GM10248 (cell line): ENCODE measurements around the gene YPEL4.

ENCODE experiments used
- CTCF ChIA-PET: fragments of 300-600 bp; sonication (Branson Sonifier 250); formaldehyde crosslinking; extraction: SDS; loops from one replicate; lab custom pipeline; 2021; ENCODE audit warnings: antibody characterized with exemption; lab: Yijun Ruan, JAX
- POLR2A ChIA-PET: fragments of 350-650 bp; sonication (Branson Sonifier 250); formaldehyde crosslinking; extraction: SDS; loops from one replicate; lab custom pipeline; 2020; ENCODE audit warnings: antibody characterized with exemption; lab: Yijun Ruan, JAX
- DNase-seq: peaks from one replicate; pipeline ENCODE4 v3.0.0; 2012; ENCODE audit errors: extremely low spot score
- TF ChIP-seq, protein P1 (sequence below): IDR thresholded peaks from 2 replicates; pipeline ENCODE4 v1.5.1; 2012; ENCODE audit warnings: mild to moderate bottlenecking, low read depth; ENCODE audit errors: extremely low read depth, missing control alignments, control extremely low read depth

The YPEL4 gene

DNA sequence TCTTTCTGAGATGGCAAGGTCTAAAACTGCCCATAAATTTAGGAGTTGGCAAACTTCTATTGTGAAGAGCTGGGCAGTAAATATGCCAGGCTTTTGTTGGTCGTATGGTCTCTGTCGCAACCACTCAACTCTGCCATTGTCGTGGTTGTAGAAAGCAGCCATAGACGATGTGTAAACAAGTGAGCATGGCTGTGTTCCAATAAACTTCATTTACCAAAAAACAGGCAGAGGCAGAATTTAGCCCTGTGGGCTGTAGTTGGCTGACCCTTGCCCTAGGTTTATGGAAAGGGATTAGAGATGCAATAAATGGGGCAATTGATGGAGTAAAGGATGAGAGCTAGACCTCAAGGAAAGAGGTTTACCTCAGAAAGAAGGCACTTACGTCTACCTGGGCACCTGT is 17.6 kb downstream of the YPEL4 start:
- TF ChIP-seq, protein P1, sequence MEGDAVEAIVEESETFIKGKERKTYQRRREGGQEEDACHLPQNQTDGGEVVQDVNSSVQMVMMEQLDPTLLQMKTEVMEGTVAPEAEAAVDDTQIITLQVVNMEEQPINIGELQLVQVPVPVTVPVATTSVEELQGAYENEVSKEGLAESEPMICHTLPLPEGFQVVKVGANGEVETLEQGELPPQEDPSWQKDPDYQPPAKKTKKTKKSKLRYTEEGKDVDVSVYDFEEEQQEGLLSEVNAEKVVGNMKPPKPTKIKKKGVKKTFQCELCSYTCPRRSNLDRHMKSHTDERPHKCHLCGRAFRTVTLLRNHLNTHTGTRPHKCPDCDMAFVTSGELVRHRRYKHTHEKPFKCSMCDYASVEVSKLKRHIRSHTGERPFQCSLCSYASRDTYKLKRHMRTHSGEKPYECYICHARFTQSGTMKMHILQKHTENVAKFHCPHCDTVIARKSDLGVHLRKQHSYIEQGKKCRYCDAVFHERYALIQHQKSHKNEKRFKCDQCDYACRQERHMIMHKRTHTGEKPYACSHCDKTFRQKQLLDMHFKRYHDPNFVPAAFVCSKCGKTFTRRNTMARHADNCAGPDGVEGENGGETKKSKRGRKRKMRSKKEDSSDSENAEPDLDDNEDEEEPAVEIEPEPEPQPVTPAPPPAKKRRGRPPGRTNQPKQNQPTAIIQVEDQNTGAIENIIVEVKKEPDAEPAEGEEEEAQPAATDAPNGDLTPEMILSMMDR, result no peak
- no peak for DNase-seq
- CTCF ChIA-PET, result interaction anchor here (0.6 to 3.5 kb wide), 6 partner anchors 8 to 139 kb away, joined by 3 to 20 read pairs (median 3); no protein-coding TSS in a partner anchor
- POLR2A ChIA-PET, result no interaction called here

- ChIA-PET POLR2A (no interaction called here), CTCF (interaction anchor here (1.8 to 3.5 kb wide), 4 partner anchors 10 to 136 kb away, joined by 6 to 20 read pairs (median 8); no protein-coding TSS in a partner anchor)
- TF ChIP-seq, protein P1, result no peak
These were observed 19.5 kb downstream of the YPEL4 start for GRCh38 chr11:57630171-57630570.

GRCh38 chr11:57626895-57627294 is 22.8 kb downstream of the YPEL4 start:
- CTCF ChIA-PET, result interaction anchor here (1.3 to 4.0 kb wide), 3 partner anchors 12 to 18 kb away, joined by 3 to 12 read pairs (median 8); no protein-coding TSS in a partner anchor
- POLR2A ChIA-PET, result no interaction called here
- TF ChIP-seq, protein P1, result no peak
- DNase-seq, result no peak

More at GRCh38 chr11:57630171-57630570, 19.5 kb downstream of the YPEL4 start:
- DNase-seq, result no peak

- CTCF ChIA-PET, result interaction anchor here (1.4 to 4.0 kb wide), 3 partner anchors 16 to 57 kb away, joined by 7 to 12 read pairs (median 8); partner anchors contain the start of gene UBE2L6
- DNase-seq, result no peak
- POLR2A ChIA-PET, result no interaction called here
- TF ChIP-seq, protein P1, result no peak
These were observed 24.8 kb downstream of the YPEL4 start for GRCh38 chr11:57624864-57625263.

DNA sequence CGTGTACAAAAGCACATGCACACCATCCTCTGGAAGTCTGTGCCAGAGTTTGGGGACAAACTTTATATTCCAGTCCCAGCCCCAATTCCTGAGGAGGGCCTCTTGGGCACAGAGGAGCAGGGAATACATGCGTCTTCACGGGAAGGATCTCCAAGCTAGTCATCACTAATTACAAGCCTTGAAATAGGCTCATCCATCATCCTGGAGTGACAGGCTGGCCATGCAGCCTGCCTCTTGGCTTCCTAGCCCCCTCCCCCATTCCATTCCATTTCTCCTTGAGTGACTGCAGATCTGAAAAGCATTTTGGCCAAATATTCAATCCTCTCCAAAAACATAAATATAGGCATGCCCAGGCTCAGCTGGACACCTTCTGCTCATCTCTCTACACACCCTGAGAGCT is 27.4 kb downstream of the YPEL4 start:
- no peak for DNase-seq
- TF ChIP-seq, protein P1, result no peak
- ChIA-PET POLR2A (no interaction called here), CTCF (interaction anchor here (1.3 to 2.0 kb wide), 4 partner anchors 12 to 54 kb away, joined by 3 to 7 read pairs (median 4); partner anchors contain the start of gene UBE2L6)

DNA sequence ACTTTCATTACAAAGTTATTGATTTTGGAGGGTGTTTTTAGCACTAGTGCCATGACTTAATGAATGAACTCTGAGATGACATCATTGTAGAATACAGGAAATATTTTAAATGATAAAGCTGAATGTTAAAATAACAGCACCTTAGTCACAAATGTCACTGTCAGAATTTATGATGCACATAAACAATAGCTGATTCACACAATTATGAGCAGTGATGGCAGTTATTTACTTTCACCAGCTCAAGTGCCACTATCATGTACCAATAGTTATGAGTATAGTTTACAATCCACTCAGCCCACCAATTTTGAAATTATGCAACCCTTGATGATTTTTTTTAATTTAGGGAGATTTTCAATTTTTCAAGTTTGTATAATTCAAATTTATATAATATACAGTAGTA is 29.2 kb downstream of the YPEL4 start:
- TF ChIP-seq, protein P1, result no peak
- POLR2A ChIA-PET, result no interaction called here
- CTCF ChIA-PET, result interaction anchor here (0.8 to 1.3 kb wide), 2 partner anchors 12 to 21 kb away, joined by 3 read pairs; no protein-coding TSS in a partner anchor
- DNase-seq, result no peak
